ENCODE measurements around the gene PCNA.
"Not testable (repeated sequence)": the region's sequence is repeated elsewhere in the genome, so short reads cannot be mapped to it uniquely, and the experiment has no call there.

PCNA gene

DNA sequence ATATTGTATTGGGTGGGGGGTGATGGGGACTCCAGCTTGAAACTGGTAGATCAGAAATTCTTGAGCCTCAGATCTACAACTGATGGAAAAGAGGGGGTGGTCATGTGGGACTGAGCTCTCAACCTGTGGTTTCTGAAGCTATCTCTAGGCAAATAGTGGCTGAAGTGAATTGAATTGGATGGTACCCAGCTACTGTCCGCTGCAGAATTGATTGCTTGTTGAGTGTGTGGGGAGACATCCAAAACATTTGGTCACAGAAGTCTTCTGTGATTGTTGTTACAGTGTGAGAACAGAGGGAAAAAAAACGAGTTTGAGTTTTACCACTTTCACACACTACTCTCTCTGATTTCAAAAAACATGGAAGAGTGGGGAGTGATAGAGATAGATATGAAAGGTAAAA is 21.9 kb upstream of the PCNA start:
- DNase-seq (ENCODE audit: low spot score) = no peak

DNA sequence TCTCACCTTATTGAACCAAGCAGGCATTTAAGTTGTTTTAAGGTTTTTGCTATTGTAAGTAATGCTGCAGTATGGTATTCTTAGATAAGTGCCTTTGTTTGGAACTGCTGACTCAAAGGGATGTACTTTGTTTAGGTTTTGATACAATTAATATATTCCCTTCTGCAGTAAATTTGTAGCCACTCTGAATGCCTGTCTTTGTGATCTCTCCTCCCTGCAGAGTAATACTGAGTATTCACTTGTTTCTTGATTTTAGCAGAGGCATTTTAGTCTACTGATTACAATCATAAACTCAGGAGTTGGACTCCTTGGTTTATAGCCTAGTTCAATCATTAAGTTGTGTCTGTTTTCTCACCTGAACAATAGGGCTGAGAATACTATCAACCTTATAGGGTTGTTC is 20.4 kb upstream of the PCNA start:
- no peak for DNase-seq (ENCODE audit: low spot score)

DNA sequence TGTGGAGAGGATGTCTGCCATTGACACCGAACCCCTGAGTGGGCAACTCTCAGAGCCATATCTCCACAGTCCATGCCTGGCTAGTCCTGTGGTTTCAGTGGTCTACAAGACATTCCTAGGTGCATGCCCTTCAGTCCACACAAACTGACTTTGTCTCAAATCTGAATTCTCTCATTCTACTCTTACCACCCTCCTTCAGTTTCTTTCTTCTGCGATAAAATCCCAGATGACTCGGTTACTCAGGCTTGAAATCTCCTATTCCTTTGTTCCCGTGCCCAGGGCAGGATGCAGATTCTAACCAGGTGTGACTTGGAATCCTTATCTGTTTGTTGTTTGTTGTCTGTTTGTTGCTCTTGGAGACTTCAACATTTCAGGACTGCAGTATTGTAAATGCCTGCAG is 16.3 kb upstream of the PCNA start:
- DNase-seq (ENCODE audit: low spot score) = no peak

DNA sequence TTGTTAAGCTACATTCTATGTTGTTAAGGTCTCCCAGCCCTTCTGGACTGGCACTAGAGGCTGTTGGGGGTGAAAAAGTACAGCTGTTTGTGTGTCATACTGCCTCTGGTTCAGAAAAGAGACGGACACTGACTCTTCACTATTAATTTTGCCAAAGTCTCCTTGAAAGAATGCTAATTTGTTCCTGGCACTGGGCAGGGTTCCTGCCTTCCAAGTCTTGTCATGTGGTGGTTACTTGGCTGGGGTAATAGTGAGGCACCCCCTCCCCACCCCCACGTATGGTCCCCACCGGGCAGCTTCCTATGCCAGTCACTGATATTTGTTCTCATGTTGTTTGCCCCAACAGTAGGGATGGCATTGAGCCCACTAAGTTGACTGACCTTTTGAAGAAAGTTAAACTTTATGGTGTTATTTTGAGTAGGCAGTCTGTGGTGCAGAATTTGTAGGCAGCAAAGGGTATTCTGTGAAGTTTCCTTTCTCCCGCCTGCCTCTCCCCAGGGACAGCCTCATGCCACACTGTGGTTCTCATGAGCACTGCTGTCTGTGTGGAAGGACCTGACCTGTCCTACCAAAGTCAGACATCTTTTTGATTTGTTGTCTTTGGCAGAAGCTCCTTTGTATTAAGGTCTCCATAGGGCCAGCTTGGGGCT is 15.7 kb upstream of the PCNA start:
- DNase-seq (ENCODE audit: low spot score) = no peak

DNA sequence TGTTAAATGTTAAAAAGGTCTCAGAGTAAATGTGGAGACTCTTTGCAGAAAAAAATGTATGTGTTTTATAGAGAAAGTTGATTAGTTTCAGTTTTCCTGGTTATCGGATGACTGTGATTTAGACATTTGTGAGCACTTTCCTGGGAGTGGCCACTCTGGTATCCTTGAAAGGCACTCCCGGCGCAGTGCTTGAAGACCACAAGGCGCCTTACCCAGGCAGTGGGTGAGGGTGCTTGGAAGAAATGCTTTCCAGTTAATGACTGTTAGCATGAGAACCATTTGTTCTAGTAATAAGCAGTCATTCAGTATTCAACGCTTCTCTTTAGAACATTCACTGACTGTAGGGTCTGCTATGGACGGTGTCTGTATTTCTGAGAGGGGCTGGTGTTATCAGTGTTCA is 14.2 kb upstream of the PCNA start:
- no peak for DNase-seq (ENCODE audit: low spot score)

DNA sequence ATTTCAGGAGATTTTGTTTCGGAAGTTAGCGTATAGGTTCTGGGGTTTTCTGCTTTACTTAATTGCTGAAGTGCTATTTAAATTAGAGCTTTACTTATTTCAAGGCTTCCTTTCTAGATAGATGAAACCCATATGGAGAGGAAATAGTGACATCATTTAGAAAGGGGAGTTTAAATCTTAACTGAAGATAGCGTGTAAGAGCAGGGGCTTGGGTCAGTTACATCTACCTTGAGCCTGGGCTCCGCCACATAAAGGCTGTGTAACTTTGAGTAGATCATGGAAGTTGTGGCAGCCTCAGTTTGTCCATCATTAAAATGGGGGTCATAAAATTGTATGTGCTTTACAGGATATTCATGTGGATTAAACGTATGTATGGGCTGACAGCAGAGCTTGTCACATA is 11.7 kb upstream of the PCNA start:
- DNase-seq (ENCODE audit: low spot score) = no peak

DNA sequence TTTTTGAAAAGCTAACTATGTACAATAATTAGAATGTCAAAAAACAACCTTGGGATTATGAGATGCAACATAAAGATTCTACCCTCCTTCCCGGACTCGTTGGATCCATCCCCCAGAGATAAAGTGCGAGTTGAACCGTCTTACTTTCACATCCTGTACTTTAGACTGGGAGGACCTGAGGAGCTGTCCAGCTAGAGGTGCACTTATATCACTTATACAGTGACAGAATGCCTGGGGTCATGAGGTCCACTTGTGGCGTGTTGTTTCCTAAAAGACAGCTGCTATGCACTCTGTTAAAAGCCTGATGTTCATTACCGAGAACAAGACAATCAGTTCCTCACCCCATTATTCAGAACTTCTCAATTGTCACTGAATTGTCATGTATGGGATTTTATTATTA is 9.1 kb upstream of the PCNA start:
- no peak for DNase-seq (ENCODE audit: low spot score)

DNA sequence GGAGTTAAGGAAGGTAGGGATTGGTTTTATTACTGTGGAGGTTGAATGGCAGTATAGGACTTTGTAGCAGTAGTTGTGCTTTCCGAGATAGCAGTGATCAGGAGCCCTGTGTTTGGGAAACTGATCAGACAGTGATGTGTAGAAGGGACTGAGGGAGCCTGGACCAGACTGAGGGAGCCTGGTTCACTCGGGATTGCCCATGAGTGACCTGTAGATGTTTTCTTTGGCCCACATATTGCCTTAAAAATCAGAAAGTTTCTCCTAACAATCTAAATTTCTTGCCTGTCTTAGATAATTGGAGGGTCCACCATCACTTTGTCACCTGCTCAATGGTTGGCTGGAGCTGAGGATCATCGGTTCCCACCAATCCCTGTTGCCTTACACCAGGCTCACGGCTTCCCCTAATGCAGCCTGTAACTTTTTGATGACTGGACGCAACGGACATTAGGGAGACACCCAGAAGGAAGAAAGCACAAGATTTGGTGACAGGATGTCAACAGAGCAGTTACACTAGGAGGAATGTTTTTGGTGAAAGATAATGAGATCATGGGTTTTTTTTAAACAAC is 8.2 kb upstream of the PCNA start:
- peak; percentile 59 for DNase-seq (ENCODE audit: low spot score)

DNA sequence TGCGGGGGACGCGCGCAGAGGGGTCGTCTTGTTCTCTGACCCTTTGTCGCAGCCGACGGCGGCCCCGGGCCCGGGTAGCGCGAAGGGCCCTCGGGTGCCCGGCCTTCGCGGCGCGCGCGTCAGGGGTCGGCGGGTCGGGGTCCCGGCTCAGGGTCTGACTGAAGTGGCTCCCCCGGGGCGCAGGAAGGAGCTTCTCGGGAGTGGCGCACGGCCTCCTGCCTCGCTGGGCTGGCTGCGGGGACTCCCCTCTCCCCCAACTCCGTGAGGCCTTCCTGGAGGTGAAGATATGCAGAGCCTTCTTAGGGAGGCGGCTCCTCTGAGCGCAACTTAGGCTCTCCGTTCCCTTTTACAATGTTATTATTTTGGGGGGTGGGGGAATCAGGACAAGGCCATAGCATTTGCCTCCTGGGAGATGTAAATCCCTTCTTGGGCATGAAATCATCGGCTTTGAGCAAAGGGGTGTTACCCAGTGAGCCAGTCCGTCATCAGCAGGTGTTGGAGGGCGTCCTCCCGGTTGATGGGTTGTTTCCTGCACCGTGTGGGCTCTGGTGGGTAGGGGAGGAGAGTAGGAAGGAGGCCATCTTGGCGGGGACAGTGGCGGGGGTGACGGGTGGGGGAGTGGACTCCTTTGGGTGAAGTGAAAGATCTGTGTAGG is 7.6 kb upstream of the PCNA start:
- DNase-seq (ENCODE audit: low spot score) = peak; percentile 37

DNA sequence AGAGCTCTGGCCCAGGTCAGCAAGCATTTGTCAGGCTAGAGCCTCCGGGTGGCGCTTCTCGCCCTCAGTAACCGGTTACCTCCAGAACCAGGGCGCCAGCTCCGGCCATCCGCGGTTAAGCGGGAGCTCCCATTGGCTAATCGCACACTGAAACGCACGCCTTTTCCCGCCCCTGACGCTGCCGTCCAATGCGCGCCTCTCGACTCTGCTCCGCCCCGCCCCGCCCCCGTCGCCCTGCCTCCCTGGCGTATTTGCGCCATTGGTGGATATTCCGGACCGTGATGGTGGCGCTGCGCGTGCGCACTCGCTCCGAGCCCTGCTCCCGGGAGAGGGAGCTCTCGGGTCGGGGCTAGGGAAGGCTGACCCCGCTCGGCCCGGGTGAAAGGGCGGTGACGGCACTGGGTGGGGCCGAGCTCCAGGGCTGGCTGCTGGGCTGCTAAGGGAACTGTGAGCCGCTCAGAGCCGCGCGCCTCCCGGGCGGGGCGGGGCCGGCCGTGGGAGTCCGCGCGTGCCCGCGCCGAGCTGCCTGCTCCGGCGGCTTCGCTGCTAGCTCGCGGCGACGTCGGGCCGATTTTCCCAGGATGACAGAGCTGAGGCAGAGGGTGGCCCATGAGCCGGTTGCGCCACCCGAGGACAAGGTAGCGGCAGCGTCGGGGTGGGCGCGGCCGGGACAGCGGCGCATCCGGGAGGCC is 6.9 kb upstream of the PCNA start, which contains the start of gene CDS2:
CDS2 (plus strand) TSS at position 497 of the 692 bp plus-strand sequence; CDS start at position 582, 85 bp downstream.
- DNase-seq (ENCODE audit: low spot score) = peak; percentile 98

DNA sequence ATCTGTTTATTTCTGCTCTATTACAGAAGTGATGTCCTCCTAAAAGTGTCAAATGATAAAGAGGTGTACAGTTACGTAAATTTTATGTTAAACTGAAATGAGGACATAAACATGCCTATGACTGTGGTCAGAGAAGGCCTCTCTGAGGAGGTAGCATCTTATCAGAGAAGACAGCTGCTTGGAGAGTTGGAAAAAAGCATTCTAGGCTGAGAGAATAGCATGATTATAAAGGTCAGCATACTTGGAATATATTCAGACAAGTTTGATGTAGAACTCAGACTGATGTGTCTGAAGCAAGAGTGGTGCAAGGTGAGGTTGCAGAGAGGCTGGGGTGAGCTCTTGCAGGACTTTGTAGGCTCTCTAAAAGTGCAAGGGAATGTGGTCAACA is 3.1 kb upstream of the PCNA start:
- DNase-seq (ENCODE audit: low spot score) = no peak

DNA sequence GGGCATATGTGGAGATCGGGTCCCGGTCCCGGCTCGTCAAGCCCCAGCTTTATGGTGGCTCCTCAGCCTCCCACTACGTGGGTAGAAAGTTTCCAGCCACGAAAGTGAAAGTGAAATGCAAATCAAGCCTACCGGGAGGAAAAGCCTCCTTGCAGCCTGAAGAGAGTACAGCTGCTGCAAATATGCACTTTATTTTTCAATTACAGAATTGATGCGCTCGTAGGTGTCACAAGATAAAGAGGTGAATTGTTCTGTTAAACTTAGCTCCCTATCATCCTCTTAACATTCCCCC is 373 bp upstream of the PCNA start:
- DNase-seq (ENCODE audit: low spot score) = no peak

DNA sequence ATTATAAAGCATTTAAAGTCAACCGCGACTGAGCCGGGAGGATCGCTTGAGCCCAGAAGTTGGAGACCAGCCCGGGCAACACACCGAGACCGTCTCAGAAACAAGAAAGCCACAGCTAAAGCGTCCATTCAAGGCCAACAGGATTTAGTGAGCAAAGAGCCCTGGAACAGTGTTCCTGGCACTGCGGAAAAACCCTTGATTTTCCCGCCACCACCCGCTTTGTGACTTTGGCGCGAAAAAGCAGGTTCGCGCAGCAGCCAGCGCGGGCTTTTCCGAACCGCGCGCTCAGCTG is 669 bp downstream of the PCNA start:
- no peak for DNase-seq (ENCODE audit: low spot score)

DNA sequence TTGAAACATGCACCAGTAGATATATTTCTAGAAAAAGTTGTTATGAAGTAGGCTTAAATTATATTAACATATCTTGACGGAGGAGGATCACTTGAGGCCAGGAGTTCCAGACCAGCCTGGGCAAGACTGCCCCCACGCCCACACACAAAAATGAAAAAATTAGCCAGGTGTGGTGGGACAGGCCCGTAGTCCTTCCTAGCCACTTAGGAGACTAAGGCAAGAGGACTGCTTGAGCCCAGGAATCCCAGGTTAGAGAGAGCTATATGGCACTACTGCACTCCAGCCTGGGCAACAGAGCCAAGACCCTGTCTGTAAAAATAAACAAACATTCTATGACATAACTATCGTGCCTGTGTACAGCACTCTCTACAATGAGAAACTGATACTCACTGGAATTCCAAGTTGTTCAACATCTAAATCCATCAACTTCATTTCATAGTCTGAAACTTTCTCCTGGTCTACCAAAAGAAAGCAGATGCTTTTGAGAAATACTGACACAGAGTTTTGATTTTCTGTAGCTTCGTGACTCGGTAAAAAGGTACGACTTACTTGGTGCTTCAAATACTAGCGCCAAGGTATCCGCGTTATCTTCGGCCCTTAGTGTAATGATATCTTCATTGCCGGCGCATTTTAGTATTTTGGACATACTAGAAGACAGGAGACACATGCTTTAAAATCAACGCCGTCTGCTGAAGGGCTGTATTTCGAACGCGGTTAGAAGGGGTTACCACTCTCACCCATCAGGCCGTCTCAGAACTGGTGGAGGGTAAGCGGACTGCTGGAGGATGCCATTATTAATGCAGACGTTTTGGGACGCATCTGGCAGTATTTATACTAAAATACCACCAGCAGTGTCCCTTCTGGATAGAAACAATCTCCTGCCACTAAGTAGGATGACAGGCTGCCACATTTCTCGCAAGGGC is 1.3 kb downstream of the PCNA start:
- DNase-seq (ENCODE audit: low spot score) = no peak

DNA sequence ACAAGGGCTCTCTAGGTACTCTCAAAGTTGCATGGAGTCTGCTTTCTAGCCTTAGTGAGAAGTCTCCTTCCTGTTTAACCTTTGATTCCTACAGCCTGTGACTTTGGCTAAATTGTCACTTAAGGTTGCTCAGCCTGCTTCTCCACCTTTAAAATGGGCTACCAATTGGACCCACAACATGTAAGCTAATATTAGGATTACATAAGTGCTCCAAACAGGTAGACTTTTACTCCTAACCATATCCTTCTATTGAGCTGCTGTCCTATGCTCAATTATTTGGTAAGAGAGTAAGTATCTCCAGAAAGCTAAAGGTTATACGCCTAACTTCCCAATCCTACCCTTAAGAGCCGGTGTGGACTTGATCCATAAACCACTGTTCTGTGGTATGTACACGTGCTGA is 2.9 kb downstream of the PCNA start:
- DNase-seq (ENCODE audit: low spot score) = no peak

DNA sequence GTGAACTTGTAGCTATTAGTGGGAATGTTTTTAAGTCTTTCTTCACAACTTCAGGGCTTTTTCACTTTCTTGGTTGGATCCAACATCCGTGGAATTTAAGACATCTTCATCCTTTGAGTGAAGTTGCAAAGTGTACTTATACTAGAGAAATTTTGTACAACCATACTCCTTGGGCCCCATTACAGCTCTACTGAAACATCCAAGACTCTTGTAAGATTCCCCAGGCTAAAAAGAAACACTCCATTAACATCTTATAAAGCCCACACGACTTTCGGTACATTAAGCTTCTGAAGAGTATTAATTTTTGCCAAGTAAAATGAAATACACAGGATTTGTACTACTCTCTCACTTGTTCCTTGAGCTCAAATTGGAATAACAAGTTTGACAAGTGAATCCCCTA is 5.4 kb downstream of the PCNA start:
- DNase-seq (ENCODE audit: low spot score) = no peak

DNA sequence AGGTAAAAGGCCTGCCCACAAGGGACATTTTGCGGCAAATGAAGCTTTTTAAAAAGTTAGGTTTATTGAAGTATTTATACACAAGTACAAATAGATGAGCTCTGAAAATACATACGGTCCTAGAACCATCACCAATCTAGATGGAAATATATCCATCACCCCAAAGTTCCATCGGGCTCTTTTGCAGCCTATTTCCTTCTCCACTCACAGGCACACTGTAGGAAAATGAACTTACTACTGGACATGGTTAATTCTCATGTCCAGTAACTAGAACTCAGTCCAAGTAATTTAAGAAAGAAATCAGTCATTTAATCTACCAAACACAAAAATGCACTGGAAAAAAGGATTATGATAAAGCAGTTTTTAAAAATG is 6.2 kb downstream of the PCNA start:
- no peak for DNase-seq (ENCODE audit: low spot score)

DNA sequence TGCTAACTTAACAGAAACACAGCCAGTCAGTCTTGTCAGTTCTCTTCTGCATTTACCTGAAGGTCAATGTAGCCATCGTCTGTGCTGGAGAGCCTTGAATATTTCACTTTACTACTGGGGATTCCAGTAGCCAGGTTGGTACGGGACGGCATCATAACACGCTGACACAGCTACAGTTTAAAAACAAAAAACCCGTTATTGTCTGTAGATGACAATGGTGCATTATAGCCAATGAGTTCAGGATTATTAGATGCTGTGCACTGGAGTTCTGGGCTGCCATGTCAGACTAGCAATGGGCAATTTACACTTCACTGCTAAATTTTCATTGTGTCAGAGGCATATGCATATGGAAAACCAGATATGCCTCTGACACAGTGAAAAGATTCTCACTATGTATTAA is 10.5 kb downstream of the PCNA start:
- no peak for DNase-seq (ENCODE audit: low spot score)

DNA sequence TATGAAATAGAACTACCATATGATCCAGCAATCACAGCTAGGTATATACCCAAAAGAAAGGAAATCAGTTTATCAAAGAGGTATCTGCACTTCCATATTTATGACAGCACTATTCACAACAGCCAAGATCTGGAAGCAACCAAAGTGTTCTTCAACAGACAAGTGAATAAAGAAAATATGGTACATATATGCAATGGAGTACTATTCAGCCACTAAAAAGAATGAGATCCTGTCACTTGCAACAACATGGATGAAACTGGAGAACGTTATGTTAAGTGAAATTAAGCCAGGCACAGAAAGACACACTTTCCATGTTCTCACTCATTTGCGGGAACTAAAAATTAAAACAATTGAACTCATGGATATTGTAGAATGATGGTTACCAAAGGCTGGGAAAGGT is 15.3 kb downstream of the PCNA start:
- no peak for DNase-seq (ENCODE audit: low spot score)

DNA sequence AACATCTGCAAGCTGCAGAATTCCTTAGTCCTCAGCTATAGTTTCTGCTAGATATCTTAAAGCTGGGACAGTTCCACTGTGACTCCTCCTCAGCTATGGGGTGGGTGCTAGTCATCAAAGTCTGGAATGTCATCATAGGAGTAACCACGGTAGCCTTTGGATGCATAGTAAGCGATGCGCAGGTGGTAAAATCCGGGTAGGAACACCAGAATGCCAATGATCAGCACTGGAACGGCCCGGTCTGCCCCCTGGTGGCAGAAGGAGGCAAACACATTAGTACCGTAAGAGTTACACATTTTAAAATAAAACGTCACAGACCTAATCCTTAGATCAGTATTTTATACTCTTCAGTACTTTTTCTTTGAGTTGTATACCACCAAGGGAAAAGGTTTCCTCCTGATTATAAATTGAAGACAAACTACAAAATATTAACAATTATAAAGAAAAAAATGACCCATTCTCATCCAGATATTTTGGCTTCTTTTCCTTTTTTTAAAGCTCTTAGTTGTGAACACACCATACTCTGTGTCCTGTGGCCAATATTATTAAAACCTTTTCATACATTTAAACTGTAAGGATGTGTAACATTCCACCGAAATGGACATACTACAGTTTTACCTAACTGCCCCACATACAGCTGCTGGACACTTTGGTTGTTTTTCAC is 18.9 kb downstream of the PCNA start:
- DNase-seq (ENCODE audit: low spot score) = peak; percentile 58

DNA sequence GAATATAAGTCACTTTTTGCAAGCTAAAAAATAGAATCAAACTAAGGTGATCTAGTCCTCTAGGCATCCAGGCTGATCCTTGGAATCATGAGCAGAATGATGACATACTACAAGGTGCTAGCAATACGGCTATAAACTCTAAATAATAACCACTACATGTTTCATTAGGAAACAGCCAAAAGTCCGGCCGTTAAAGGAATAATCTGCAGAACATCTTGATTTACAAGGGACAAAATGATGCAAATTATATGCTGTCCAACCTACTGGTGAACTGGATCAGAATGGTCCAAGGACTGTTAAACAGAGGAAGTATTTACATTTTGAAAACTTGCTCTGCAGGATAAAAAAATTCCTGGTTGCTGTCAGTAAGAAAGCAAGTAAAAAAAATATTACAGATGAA is 19.8 kb downstream of the PCNA start:
- not testable (repeated sequence) for DNase-seq (ENCODE audit: low spot score)

DNA sequence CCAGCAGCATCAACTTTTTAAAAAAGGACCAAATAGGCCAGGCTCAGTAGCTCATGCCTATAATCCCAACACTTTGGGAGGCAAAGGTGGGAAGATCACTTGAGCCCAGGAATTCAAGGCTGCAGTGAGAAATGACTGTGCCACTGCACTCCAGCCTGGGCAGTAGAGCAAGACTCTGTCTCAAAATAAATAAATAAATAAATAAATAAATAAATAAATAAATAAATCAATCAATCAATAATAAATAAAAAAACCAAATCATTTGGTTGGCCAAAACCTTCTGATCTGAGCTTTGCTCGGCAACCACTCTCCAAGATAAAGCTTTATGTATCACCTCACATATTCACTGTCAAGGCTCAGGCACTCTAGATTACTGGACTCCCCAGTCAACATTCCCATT is 20.7 kb downstream of the PCNA start:
- DNase-seq (ENCODE audit: low spot score) = not testable (repeated sequence)

All from hepatic stellate cell (primary cell).